GM23338 (cell line): ENCODE results near the gene IL17REL.

Source experiments
- CTCF ChIP-seq, 2 experiments: fragments of 200-600 bp in 1 of 2; sonication (generic) in 1 of 2; conservative IDR thresholded peaks; 2 replicates each; pipeline versions ENCODE4 v1.5.1 to v1.6.1; 2016 to 2017; ENCODE audit warnings: antibody characterized with exemption in 2 of 2, low read depth in 2 of 2, mild to moderate bottlenecking in 2 of 2, moderate library complexity in 1 of 2
- ETS1 ChIP-seq: IDR thresholded peaks from 2 replicates; pipeline ENCODE4 v1.6.1; 2016; ENCODE audit warnings: antibody characterized with exemption
- EZH2 ChIP-seq: fragments of 200-600 bp; sonication (generic); IDR thresholded peaks from one replicate; pipeline ENCODE4 v1.8.0; 2017; ENCODE audit warnings: antibody characterized with exemption, mild to moderate bottlenecking, low read depth; ENCODE audit not compliant: unreplicated experiment
- POLR2AphosphoS5 ChIP-seq: IDR thresholded peaks from 2 replicates; pipeline ENCODE4 v1.6.1; 2016; ENCODE audit warnings: antibody characterized with exemption, low read depth
- REST ChIP-seq: IDR thresholded peaks from one replicate; pipeline ENCODE4 v1.6.1; 2018; ENCODE audit warnings: antibody characterized with exemption; ENCODE audit not compliant: unreplicated experiment
- ZNF331 ChIP-seq: fragments of 250-450 bp; sonication (Bioruptor Pico); IDR thresholded peaks from 2 replicates; pipeline ENCODE4 v1.5.0; 2020; ENCODE audit warnings: low read depth, mild to moderate bottlenecking, moderate library complexity

GRCh38 chr22:50051930-50052329 lies 39.4 kb upstream of the IL17REL start:
- no peak for TF ChIP-seq POLR2AphosphoS5
- TF ChIP-seq EZH2, result no peak
- TF ChIP-seq CTCF (conservative IDR thresholded peaks at IDR 0.05; ENCODE audit: low read depth in 2 of 2), result no peak
- no peak for TF ChIP-seq REST
- no peak for TF ChIP-seq ETS1
- no peak for TF ChIP-seq ZNF331 (CRISPR knock-in tag)
